Neural cell (in vitro differentiated cells): ENCODE results near the gene CELSR1. TPM values are rescaled to one million over a fixed set of nuclear protein-coding genes. Genes with fewer than 3 reads are reported as not detected.

Source experiments
- H2AFZ ChIP-seq: fragments of 200-600, 300-800 bp; sonication (generic), shearing (Covaris generic); 2 replicates; pipeline ENCODE4 v1.6.0; 2014; ENCODE audit warnings: low read depth, mild to moderate bottlenecking, antibody characterized with exemption, low read length, moderate library complexity
- H3F3A ChIP-seq: fragments of 200-600 bp; shearing (Covaris generic); 2 replicates; pipeline ENCODE4 v1.6.1; 2016; ENCODE audit warnings: mild to moderate bottlenecking, moderate library complexity, mixed read lengths, antibody characterized with exemption, low read length; ENCODE audit not compliant: insufficient read depth, poor library complexity, severe bottlenecking
- H3K27ac ChIP-seq: fragments of 200-600, 300-800 bp; sonication (generic), shearing (Covaris generic); 2 replicates; pipeline ENCODE4 v1.5.1; 2014; ENCODE audit warnings: mild to moderate bottlenecking, low read length, moderate library complexity
- H3K27me3 ChIP-seq: fragments of 300-800, 200-600 bp; sonication (generic), shearing (Covaris generic); 2 replicates; pipeline ENCODE4 v1.6.0; 2014; ENCODE audit warnings: mild to moderate bottlenecking, low read depth, low read length, moderate library complexity; ENCODE audit not compliant: insufficient read depth
- H3K36me3 ChIP-seq: fragments of 300-800, 200-600 bp; sonication (generic), shearing (Covaris generic); 2 replicates; pipeline ENCODE4 v1.5.1; 2014; ENCODE audit warnings: mild to moderate bottlenecking, antibody characterized with exemption, low read length, moderate library complexity; ENCODE audit not compliant: insufficient read depth
- H3K4me2 ChIP-seq: fragments of 300-800, 200-600 bp; sonication (generic), shearing (Covaris generic); 2 replicates; pipeline ENCODE4 v1.6.0; 2014; ENCODE audit warnings: mild to moderate bottlenecking, low read length
- H3K4me3 ChIP-seq: fragments of 300-800, 200-600 bp; sonication (generic), shearing (Covaris generic); 2 replicates; pipeline ENCODE4 v1.5.1; 2014; ENCODE audit warnings: mild to moderate bottlenecking, low read length, moderate library complexity
- H3K79me2 ChIP-seq: fragments of 200-600 bp; shearing (Covaris generic); replicated peaks from 2 replicates; pipeline ENCODE4 v1.6.0; 2014; ENCODE audit warnings: mild to moderate bottlenecking, low read length, moderate library complexity; ENCODE audit not compliant: insufficient read depth
- H3K9ac ChIP-seq: fragments of 300-800, 200-600 bp; sonication (generic), shearing (Covaris generic); 2 replicates; pipeline ENCODE4 v1.6.1; 2016; ENCODE audit warnings: mild to moderate bottlenecking, low read length, mixed read lengths
- H3K9me2 ChIP-seq: fragments of 200-600 bp; shearing (Covaris generic); 2 replicates; pipeline ENCODE4 v1.6.1; 2016; ENCODE audit warnings: mild to moderate bottlenecking, low read length, mixed read lengths; ENCODE audit not compliant: insufficient read depth
- H3K9me3 ChIP-seq: fragments of 200-600, 300-800 bp; sonication (generic), shearing (Covaris generic); 2 replicates; pipeline ENCODE4 v1.6.1; 2016; ENCODE audit warnings: mild to moderate bottlenecking, mixed run types, low read length, moderate library complexity, mixed read lengths
- H4K20me1 ChIP-seq: fragments of 200-600 bp; shearing (Covaris generic); 2 replicates; pipeline ENCODE4 v1.6.1; 2016; ENCODE audit warnings: mild to moderate bottlenecking, mixed run types; ENCODE audit not compliant: insufficient read depth
- CTCF ChIP-seq: fragments of 450-650 bp; IDR thresholded peaks from 2 replicates; pipeline ENCODE4 v1.5.1; 2014; ENCODE audit warnings: antibody characterized with exemption, mild to moderate bottlenecking, moderate library complexity; ENCODE audit not compliant: poor library complexity, severe bottlenecking
- EP300 ChIP-seq: fragments of 450-650 bp; conservative IDR thresholded peaks from 2 replicates; pipeline ENCODE4 v1.6.1; 2014; ENCODE audit warnings: antibody characterized with exemption, mild to moderate bottlenecking, moderate library complexity; ENCODE audit not compliant: poor library complexity, severe bottlenecking
- EZH2 ChIP-seq: fragments of 200-600, 300-800 bp; shearing (Covaris generic), sonication (generic); IDR thresholded peaks from 2 replicates; pipeline ENCODE4 v1.6.1; 2014; ENCODE audit warnings: antibody characterized with exemption, low read length, borderline replicate concordance, mild to moderate bottlenecking; ENCODE audit not compliant: insufficient read depth, poor library complexity, severe bottlenecking
- MXI1 ChIP-seq: fragments of 450-650 bp; conservative IDR thresholded peaks from 2 replicates; pipeline ENCODE4 v1.6.1; 2014; ENCODE audit warnings: antibody characterized with exemption, mild to moderate bottlenecking; ENCODE audit not compliant: poor library complexity, severe bottlenecking
- POLR2AphosphoS5 ChIP-seq: IDR thresholded peaks from 2 replicates; pipeline ENCODE4 v1.6.1; 2012
- RAD21 ChIP-seq: fragments of 450-650 bp; conservative IDR thresholded peaks from 2 replicates; pipeline ENCODE4 v1.6.1; 2014; ENCODE audit warnings: antibody characterized with exemption, mild to moderate bottlenecking, moderate library complexity
- SMC3 ChIP-seq: fragments of 450-650 bp; conservative IDR thresholded peaks from 2 replicates; pipeline ENCODE4 v1.6.1; 2014; ENCODE audit warnings: antibody characterized with exemption, mild to moderate bottlenecking, moderate library complexity; ENCODE audit not compliant: poor library complexity
- TAF1 ChIP-seq: IDR thresholded peaks from 2 replicates; pipeline ENCODE4 v1.6.1; 2012; ENCODE audit warnings: low read depth
- polyA plus RNA-seq: library from polyadenylated mRNA; depleted of rRNA; stranded (reverse); fragments of >200 nt; gene quantifications from 2 replicates; pipeline ENCODE4 v1.2.3, GENCODE V29; 2014
- TF ChIP-seq, protein P1 (sequence below): IDR thresholded peaks from 2 replicates; pipeline ENCODE4 v1.6.1; 2012; ENCODE audit warnings: borderline replicate concordance

CELSR1 gene
- polyA plus RNA-seq, 1 donor from 2014 or later: 0.14 TPM

DNA sequence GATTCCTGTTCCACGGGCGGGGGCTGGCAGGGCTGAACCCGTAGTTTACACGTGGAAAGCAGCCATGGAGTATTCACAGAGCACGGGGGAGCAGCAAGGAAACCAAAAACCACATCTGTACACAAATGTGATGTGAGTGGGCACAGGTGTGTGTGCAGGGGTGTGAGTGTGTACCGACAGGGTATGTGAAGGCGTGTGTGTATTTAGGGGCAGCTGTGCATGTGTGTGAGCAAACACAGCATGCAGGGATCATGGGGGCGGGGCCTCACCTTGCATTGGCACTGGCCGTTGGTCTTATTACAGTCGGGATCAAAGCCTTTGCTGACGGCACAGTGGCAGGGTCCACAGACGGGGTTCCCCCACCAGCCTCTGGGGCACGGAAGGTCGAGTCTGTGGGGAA, 143.5 kb downstream of the CELSR1 start:
- Histone ChIP-seq H3F3A (no peaks in the 10 kb centered on the region), H4K20me1 (no peaks in the 10 kb centered on the region), H3K4me3 (no peak overlapping the region), H3K79me2 (no peaks in the 10 kb centered on the region), H2AFZ (no peak overlapping the region), H3K9me3 (no peaks in the 10 kb centered on the region), H3K4me2 (no peak overlapping the region), H3K27me3 (no peaks in the 10 kb centered on the region), H3K36me3 (no peaks in the 10 kb centered on the region), H3K9me2 (no peaks in the 10 kb centered on the region), H3K9ac (no peak overlapping the region), H3K27ac (no peak overlapping the region)
- TF ChIP-seq EP300 (no peak), MXI1 (no peak), SMC3 (no peak), TAF1 (no peak), EZH2 (no peak), RAD21 (no peak), POLR2AphosphoS5 (no peak), CTCF (no peak)
- TF ChIP-seq, protein P1, sequence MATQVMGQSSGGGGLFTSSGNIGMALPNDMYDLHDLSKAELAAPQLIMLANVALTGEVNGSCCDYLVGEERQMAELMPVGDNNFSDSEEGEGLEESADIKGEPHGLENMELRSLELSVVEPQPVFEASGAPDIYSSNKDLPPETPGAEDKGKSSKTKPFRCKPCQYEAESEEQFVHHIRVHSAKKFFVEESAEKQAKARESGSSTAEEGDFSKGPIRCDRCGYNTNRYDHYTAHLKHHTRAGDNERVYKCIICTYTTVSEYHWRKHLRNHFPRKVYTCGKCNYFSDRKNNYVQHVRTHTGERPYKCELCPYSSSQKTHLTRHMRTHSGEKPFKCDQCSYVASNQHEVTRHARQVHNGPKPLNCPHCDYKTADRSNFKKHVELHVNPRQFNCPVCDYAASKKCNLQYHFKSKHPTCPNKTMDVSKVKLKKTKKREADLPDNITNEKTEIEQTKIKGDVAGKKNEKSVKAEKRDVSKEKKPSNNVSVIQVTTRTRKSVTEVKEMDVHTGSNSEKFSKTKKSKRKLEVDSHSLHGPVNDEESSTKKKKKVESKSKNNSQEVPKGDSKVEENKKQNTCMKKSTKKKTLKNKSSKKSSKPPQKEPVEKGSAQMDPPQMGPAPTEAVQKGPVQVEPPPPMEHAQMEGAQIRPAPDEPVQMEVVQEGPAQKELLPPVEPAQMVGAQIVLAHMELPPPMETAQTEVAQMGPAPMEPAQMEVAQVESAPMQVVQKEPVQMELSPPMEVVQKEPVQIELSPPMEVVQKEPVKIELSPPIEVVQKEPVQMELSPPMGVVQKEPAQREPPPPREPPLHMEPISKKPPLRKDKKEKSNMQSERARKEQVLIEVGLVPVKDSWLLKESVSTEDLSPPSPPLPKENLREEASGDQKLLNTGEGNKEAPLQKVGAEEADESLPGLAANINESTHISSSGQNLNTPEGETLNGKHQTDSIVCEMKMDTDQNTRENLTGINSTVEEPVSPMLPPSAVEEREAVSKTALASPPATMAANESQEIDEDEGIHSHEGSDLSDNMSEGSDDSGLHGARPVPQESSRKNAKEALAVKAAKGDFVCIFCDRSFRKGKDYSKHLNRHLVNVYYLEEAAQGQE: no peak

DNA sequence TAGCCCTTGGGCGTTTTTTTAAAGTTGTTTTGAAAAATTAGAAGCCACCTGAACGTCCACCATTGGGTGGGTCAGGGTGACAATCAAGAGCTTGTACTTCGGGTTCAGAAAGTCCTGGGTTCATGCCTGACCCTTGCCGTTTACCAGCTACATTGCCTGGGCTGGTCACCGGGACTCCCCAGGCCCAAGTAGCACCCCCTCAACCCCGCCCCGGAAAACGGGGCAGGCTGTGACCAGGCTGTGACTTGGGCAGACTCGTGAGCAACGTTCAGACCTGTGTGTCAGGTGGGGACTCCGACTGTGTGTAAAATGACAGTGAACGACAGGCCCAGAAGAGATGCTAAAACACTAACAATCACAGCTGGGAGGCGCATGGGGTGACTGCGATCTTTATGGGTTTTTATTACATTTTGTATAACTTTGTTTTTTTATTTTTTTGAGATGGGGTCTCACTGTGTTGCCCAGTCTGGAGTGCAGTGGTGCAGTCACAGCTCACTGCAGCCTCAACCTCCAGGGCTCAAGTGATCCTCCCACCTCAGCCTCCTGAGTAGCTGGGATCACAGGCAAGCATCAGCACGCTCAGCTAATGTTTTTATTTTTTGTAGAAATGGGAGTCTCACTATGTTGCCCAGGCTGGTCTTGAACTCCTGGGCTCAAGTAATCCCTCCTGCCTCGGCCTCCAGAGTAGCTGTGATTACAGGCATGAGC, 145.1 kb downstream of the CELSR1 start:
- no peak overlapping the region for H3K4me2 ChIP-seq
- H3K27ac ChIP-seq: no peak overlapping the region
- H3K4me3 ChIP-seq: no peak overlapping the region
- no peaks in the 10 kb centered on the region for H3K36me3 ChIP-seq
- H3K27me3 ChIP-seq: no peaks in the 10 kb centered on the region
- H3K9me2 ChIP-seq: no peaks in the 10 kb centered on the region
- no peaks in the 10 kb centered on the region for H4K20me1 ChIP-seq
- no peak overlapping the region for H3K9ac ChIP-seq
- no peak overlapping the region for H2AFZ ChIP-seq
- TF ChIP-seq POLR2AphosphoS5 (no peak), TAF1 (no peak), CTCF (no peak), SMC3 (no peak), RAD21 (no peak)
- TF ChIP-seq, protein P1: no peak
- H3K9me3 ChIP-seq: no peaks in the 10 kb centered on the region
- H3F3A ChIP-seq: no peaks in the 10 kb centered on the region
- H3K79me2 ChIP-seq: no peaks in the 10 kb centered on the region
